Thyroid gland (tissue), 4 donors: Measurements from ENCODE around the gene ASCL4. TPM values are rescaled to one million over a fixed set of nuclear protein-coding genes. Genes with fewer than 3 reads are reported as not detected.

Source experiments
- DNase-seq, 2 donors: peaks; one replicate each; pipeline ENCODE4 v3.0.0-alpha.2; 2019
- H3K27ac ChIP-seq, 3 donors: fragments of 200-600 bp; sonication (generic); 1 replicate in 2 of 3; 2 replicates in 1 of 3; pipeline ENCODE4 v1.5.1; 2016 to 2019; ENCODE audit warnings: mild to moderate bottlenecking in 1 of 3, moderate library complexity in 1 of 3
- H3K27me3 ChIP-seq: fragments of 200-600 bp; sonication (generic); one replicate; pipeline ENCODE4 v1.5.1; 2019
- H3K36me3 ChIP-seq, 2 donors: fragments of 200-600 bp; sonication (generic); one replicate each; pipeline ENCODE4 v1.5.1; 2016 to 2019
- H3K4me1 ChIP-seq, 2 donors: fragments of 200-600 bp; sonication (generic); one replicate each; pipeline ENCODE4 v1.5.1; 2017 to 2019
- H3K4me3 ChIP-seq, 3 donors: fragments of 200-600 bp; sonication (generic); replicated peaks in 1 of 3; 1 replicate in 2 of 3; 2 replicates in 1 of 3; pipeline ENCODE4 v1.5.1; 2016; ENCODE audit warnings: mild to moderate bottlenecking in 1 of 3
- H3K9me3 ChIP-seq: fragments of 200-600 bp; sonication (generic); one replicate; pipeline ENCODE4 v1.5.1; 2017
- CTCF ChIP-seq, 6 experiments: fragments of 200-600 bp in 3 of 6; fragments of 450-650 bp in 3 of 6; sonication (generic) in 3 of 6; IDR thresholded peaks; one replicate each; pipeline ENCODE4 v1.5.1; 2016 to 2019; ENCODE audit warnings: antibody characterized with exemption in 6 of 6, mild to moderate bottlenecking in 2 of 6, inconsistent platforms in 1 of 6, moderate library complexity in 1 of 6
- POLR2A ChIP-seq, 2 donors: fragments of 450-650 bp; IDR thresholded peaks; one replicate each; pipeline ENCODE4 v1.6.1; 2017; ENCODE audit warnings: antibody characterized with exemption in 2 of 2, mild to moderate bottlenecking in 2 of 2, moderate library complexity in 1 of 2
- WGBS, 2 donors: methylation state at CpG; one replicate each; pipeline ENCODE4 v1.1.5; 2017; 5-methylcytosine and 5-hydroxymethylcytosine counted together
- intact Hi-C: fragments of 100-400 bp; cut with DNase I; formaldehyde crosslinking; loops from one replicate; pipeline ENCODE4 v1.15.1; 2023
- total RNA-seq, 4 donors: library from RNA; depleted of rRNA; stranded (reverse); fragments of >200 nt; gene quantifications; one replicate each; pipeline ENCODE4 v1.2.3, GENCODE V29; 2016

ASCL4 gene
- total RNA-seq, 4 donors from 2014 or later, result not detected

- H3K36me3 ChIP-seq, result no peaks in the 10 kb centered on the region
- H3K27me3 ChIP-seq, result no peaks in the 10 kb centered on the region
- H3K4me3 ChIP-seq, result no peak overlapping the region
- H3K4me1 ChIP-seq, result no peaks in the 10 kb centered on the region
- 81 to 90% methylated on average over 3 of the region's 3 CpGs for WGBS, 2 donors
- TF ChIP-seq CTCF (IDR thresholded peaks at IDR 0.05) (no peak), POLR2A (IDR thresholded peaks at IDR 0.05) (no peak)
- H3K9me3 ChIP-seq, result no peaks in the 10 kb centered on the region
- no peak overlapping the region for H3K27ac ChIP-seq
- intact Hi-C loops, result no loop called here
- no peak for DNase-seq
Measured at GRCh38 chr12:107794451-107794850, 19.9 kb downstream of the ASCL4 start.

GRCh38 chr12:107798580-107798979, 24.1 kb downstream of the ASCL4 start:
- no peaks in the 10 kb centered on the region for H3K4me1 ChIP-seq
- DNase-seq, result no peak
- no peaks in the 10 kb centered on the region for H3K9me3 ChIP-seq
- no peak overlapping the region for H3K27ac ChIP-seq
- WGBS, 2 donors, result 68 to 72% methylated on average over 3 of the region's 3 CpGs
- H3K36me3 ChIP-seq, result no peaks in the 10 kb centered on the region
- no peak overlapping the region for H3K4me3 ChIP-seq
- no peak for TF ChIP-seq POLR2A (IDR thresholded peaks at IDR 0.05)
- TF ChIP-seq CTCF (IDR thresholded peaks at IDR 0.05), result no peak
- no peaks in the 10 kb centered on the region for H3K27me3 ChIP-seq
- intact Hi-C loops, result no loop called here

- no peak for DNase-seq
- H3K27me3 ChIP-seq, result no peaks in the 10 kb centered on the region
- no peak overlapping the region for H3K4me3 ChIP-seq
- no peak overlapping the region for H3K27ac ChIP-seq
- no peaks in the 10 kb centered on the region for H3K36me3 ChIP-seq
- intact Hi-C loops, result no loop called here
- no peak for TF ChIP-seq CTCF (IDR thresholded peaks at IDR 0.05)
- no peak for TF ChIP-seq POLR2A (IDR thresholded peaks at IDR 0.05)
- no peaks in the 10 kb centered on the region for H3K9me3 ChIP-seq
- no peaks in the 10 kb centered on the region for H3K4me1 ChIP-seq
Measured at GRCh38 chr12:107801150-107801549, 26.6 kb downstream of the ASCL4 start.

GRCh38 chr12:107803092-107803491, 28.6 kb downstream of the ASCL4 start:
- 32 to 48% methylated on average over 3 of the region's 3 CpGs for WGBS, 2 donors
- H3K36me3 ChIP-seq, result no peaks in the 10 kb centered on the region
- TF ChIP-seq CTCF (IDR thresholded peaks at IDR 0.05) (no peak), POLR2A (IDR thresholded peaks at IDR 0.05) (no peak)
- H3K27ac ChIP-seq, result no peak overlapping the region
- intact Hi-C loops, result no loop called here
- H3K4me1 ChIP-seq, result no peaks in the 10 kb centered on the region
- no peak overlapping the region for H3K4me3 ChIP-seq
- H3K27me3 ChIP-seq, result no peaks in the 10 kb centered on the region
- no peaks in the 10 kb centered on the region for H3K9me3 ChIP-seq
- DNase-seq, result no peak

GRCh38 chr12:107805488-107806180, 31.1 kb downstream of the ASCL4 start:
- DNase-seq, result no peak
- 75 to 85% methylated on average over 12 to 17 of the region's 22 CpGs for WGBS, 2 donors
- Histone ChIP-seq H3K4me3 (no peak overlapping the region), H3K27me3 (no peaks in the 10 kb centered on the region), H3K4me1 (no peaks in the 10 kb centered on the region), H3K27ac (no peak overlapping the region), H3K36me3 (no peaks in the 10 kb centered on the region), H3K9me3 (no peaks in the 10 kb centered on the region)
- TF ChIP-seq CTCF (IDR thresholded peaks at IDR 0.05) (no peak), POLR2A (IDR thresholded peaks at IDR 0.05) (no peak)
- intact Hi-C loops, result no loop called here
